Kidney (tissue), 14 donors: Measurements from ENCODE around the gene ARHGEF1. TPM values are rescaled to one million over a fixed set of nuclear protein-coding genes. Genes with fewer than 3 reads are reported as not detected.

Experiments
- DNase-seq, 5 donors: peaks; one replicate each; pipeline ENCODE4 v3.0.0-alpha.2; 2013 to 2020
- FAIRE-seq: peaks from 2 replicates; lab custom pipeline; 2012; peaks lifted over from hg19 to GRCh38; lab: Jason Lieb, UNC
- H3K27ac ChIP-seq, 2 donors: one replicate each; pipeline ENCODE4 v1.7.0; 2013; ENCODE audit warnings: low read depth in 2 of 2, low read length in 2 of 2, inconsistent platforms in 1 of 2
- H3K27me3 ChIP-seq: one replicate; pipeline ENCODE4 v1.7.1; 2013; ENCODE audit warnings: low read length, inconsistent platforms; ENCODE audit not compliant: control insufficient read depth, insufficient read depth
- H3K36me3 ChIP-seq, 3 donors: one replicate each; pipeline versions ENCODE4 v1.7.0 to v1.7.1; 2013; ENCODE audit warnings: low read length in 3 of 3, control low read depth in 1 of 3, inconsistent platforms in 1 of 3; ENCODE audit not compliant: insufficient read depth in 3 of 3, control insufficient read depth in 2 of 3
- H3K4me1 ChIP-seq, 3 donors: one replicate each; pipeline versions ENCODE4 v1.7.0 to v1.7.1; 2013; ENCODE audit warnings: low read length in 3 of 3, inconsistent platforms in 1 of 3, low read depth in 1 of 3; ENCODE audit not compliant: control insufficient read depth in 2 of 3, insufficient read depth in 2 of 3
- H3K4me3 ChIP-seq, 3 donors: one replicate each; pipeline versions ENCODE4 v1.7.0 to v1.8.1; 2013; ENCODE audit warnings: low read length in 3 of 3, control low read depth in 1 of 3, inconsistent platforms in 1 of 3
- H3K9ac ChIP-seq, 3 donors: one replicate each; pipeline versions ENCODE4 v1.7.0 to v1.7.1; 2013; ENCODE audit warnings: low read length in 3 of 3, control low read depth in 1 of 3, inconsistent platforms in 1 of 3
- H3K9me3 ChIP-seq, 3 donors: one replicate each; pipeline versions ENCODE4 v1.7.0 to v1.7.1; 2013; ENCODE audit warnings: low read length in 3 of 3, control low read depth in 1 of 3, inconsistent platforms in 1 of 3; ENCODE audit not compliant: control insufficient read depth in 2 of 3, insufficient read depth in 1 of 3
- CTCF ChIP-seq: IDR thresholded peaks from 3 replicates; pipeline ENCODE4 v1.5.1; 2012; ENCODE audit warnings: mild to moderate bottlenecking, moderate library complexity, borderline replicate concordance; ENCODE audit not compliant: insufficient read depth; ENCODE audit errors: extremely low read depth
- intact Hi-C: fragments of 100-400 bp; cut with DNase I; formaldehyde crosslinking; loops from one replicate; pipeline ENCODE4 v1.11.1; 2022
- polyA plus RNA-seq: library from polyadenylated mRNA; stranded (reverse); fragments of 350-450 nt; fragmentation: Illumina TruSeq; extraction: RNeasy Lipid Tissue Mini Kit (QIAGEN cat#74804); gene quantifications from one replicate; pipeline ENCODE4 v1.2.3, GENCODE V29; 2014; ENCODE audit warnings: low read depth, low replicate concordance; ENCODE audit not compliant: insufficient read depth
- total RNA-seq: library from RNA; stranded (reverse); fragmentation: NEBNext Ultra II Directional; extraction: Animal tissue kit (Norgen Biotek cat#: 25700); gene quantifications from one replicate; pipeline ENCODE4 v1.2.1, GENCODE V29; 2021
- donor health status: control.
- donor health status: control.
- donor health status: control.
- donor health status: control.
- donor health status: control.
- donor health status: DM: yes; HTN: yes; CAD: no.
- donor health status: Normal renal cell carcinoma (clear cell type).

Gene ARHGEF1
- total and polyA plus RNA-seq, 2 donors from 2014 or later, result 39.0 to 139 TPM

- DNase-seq (no peak), FAIRE-seq (no peak)
- Histone ChIP-seq H3K9ac (no peak overlapping the region), H3K9me3 (no peaks in the 10 kb centered on the region), H3K4me3 (no peak overlapping the region), H3K27me3 (no peaks in the 10 kb centered on the region), H3K36me3 (no peaks in the 10 kb centered on the region), H3K4me1 (no peaks in the 10 kb centered on the region), H3K27ac (no peak overlapping the region)
- no peak for TF ChIP-seq CTCF
- intact Hi-C loops, result no loop called here
These were observed 61.4 kb downstream of the ARHGEF1 start for GRCh38 chr19:41944336-41944735.

- no peaks in the 10 kb centered on the region for H3K27me3 ChIP-seq
- TF ChIP-seq CTCF, result no peak
- no peaks in the 10 kb centered on the region for H3K9me3 ChIP-seq
- H3K4me3 ChIP-seq, result no peak overlapping the region
- no peak for DNase-seq
- H3K36me3 ChIP-seq, result no peaks in the 10 kb centered on the region
- intact Hi-C loops, result no loop called here
- FAIRE-seq, result no peak
- H3K9ac ChIP-seq, result no peak overlapping the region
- no peaks in the 10 kb centered on the region for H3K4me1 ChIP-seq
- H3K27ac ChIP-seq, result no peak overlapping the region
These were observed 62.3 kb downstream of the ARHGEF1 start for GRCh38 chr19:41945135-41945766.

GRCh38 chr19:41947091-41947490 is 64.1 kb downstream of the ARHGEF1 start:
- H3K36me3 ChIP-seq, result no peaks in the 10 kb centered on the region
- H3K27me3 ChIP-seq, result no peaks in the 10 kb centered on the region
- DNase-seq (no peak), FAIRE-seq (no peak)
- no peak overlapping the region for H3K27ac ChIP-seq
- no peak for TF ChIP-seq CTCF
- no peak overlapping the region for H3K9ac ChIP-seq
- no peak overlapping the region for H3K4me3 ChIP-seq
- no peaks in the 10 kb centered on the region for H3K4me1 ChIP-seq
- intact Hi-C loops, result no loop called here
- H3K9me3 ChIP-seq, result no peaks in the 10 kb centered on the region
